SK-N-SH (cell line): Measurements from ENCODE around the gene MCC. TPM values are rescaled to one million over a fixed set of nuclear protein-coding genes. Genes with fewer than 3 reads are reported as not detected.

Experiments
- CTCF ChIA-PET: fragments of 300-600, 350-600 bp; formaldehyde crosslinking; extraction: SDS; loops from one replicate; lab custom pipeline; 2021; lab: Yijun Ruan, JAX
- POLR2A ChIA-PET: fragments of 350-600 bp; sonication (Branson Sonifier 250); formaldehyde crosslinking; extraction: SDS; loops from one replicate; lab custom pipeline; 2020; ENCODE audit warnings: antibody characterized with exemption, inconsistent platforms; lab: Yijun Ruan, JAX
- DNase-seq: peaks from one replicate; pipeline ENCODE4 v3.0.0; 2012
- H2AFZ ChIP-seq: fragments of 200-600 bp; sonication (generic); 2 replicates; pipeline ENCODE4 v1.8.1; 2016; ENCODE audit warnings: antibody characterized with exemption, mild to moderate bottlenecking, low read depth
- H3F3A ChIP-seq: fragments of 200-600 bp; sonication (generic); replicated peaks from 2 replicates; pipeline ENCODE3; 2016; ENCODE audit warnings: antibody characterized with exemption, mild to moderate bottlenecking; ENCODE audit not compliant: insufficient read depth
- H3K27ac ChIP-seq, 2 experiments: fragments of 200-500 bp in 1 of 2; fragments of 200-600 bp in 1 of 2; sonication (Bioruptor generic) in 1 of 2; sonication (generic), shearing (Covaris generic) in 1 of 2; 2 replicates each; pipeline versions ENCODE4 v1.5.1 to v1.6.1; 2014 to 2016; ENCODE audit warnings: low read depth in 2 of 2, inconsistent platforms in 1 of 2, low read length in 1 of 2, mild to moderate bottlenecking in 1 of 2, mixed read lengths in 1 of 2
- H3K27me3 ChIP-seq: fragments of 200-600 bp; sonication (generic), shearing (Covaris generic); 2 replicates; pipeline ENCODE4 v1.6.1; 2016; ENCODE audit warnings: mixed run types; ENCODE audit not compliant: insufficient read depth
- H3K36me3 ChIP-seq, 2 experiments: fragments of 200-500 bp in 1 of 2; fragments of 200-600 bp in 1 of 2; sonication (Bioruptor generic) in 1 of 2; sonication (generic) in 1 of 2; replicated peaks in 1 of 2; 2 replicates each; pipeline versions ENCODE3 to v1.5.1; 2014 to 2016; ENCODE audit warnings: low read length in 1 of 2, mild to moderate bottlenecking in 1 of 2; ENCODE audit not compliant: insufficient read depth in 2 of 2, control insufficient read depth in 1 of 2
- H3K4me1 ChIP-seq, 2 experiments: fragments of 200-500 bp in 1 of 2; fragments of 200-600 bp in 1 of 2; sonication (Bioruptor generic) in 1 of 2; sonication (generic), shearing (Covaris generic) in 1 of 2; 2 replicates each; pipeline versions ENCODE4 v1.5.1 to v1.6.1; 2014 to 2016; ENCODE audit warnings: low read depth in 1 of 2, low read length in 1 of 2, mixed run types in 1 of 2; ENCODE audit not compliant: insufficient read depth in 2 of 2, control insufficient read depth in 1 of 2
- H3K4me2 ChIP-seq: fragments of 200-600 bp; sonication (generic), shearing (Covaris generic); 2 replicates; pipeline ENCODE4 v1.6.1; 2017; ENCODE audit warnings: mixed run types
- H3K4me3 ChIP-seq, 2 experiments: fragments of 200-500 bp in 1 of 2; fragments of 200-600 bp in 1 of 2; sonication (Bioruptor generic) in 1 of 2; sonication (generic), shearing (Covaris generic) in 1 of 2; 2 replicates each; pipeline versions ENCODE4 v1.5.1 to v1.8.1; 2014 to 2016; ENCODE audit warnings: low read depth in 2 of 2, inconsistent platforms in 1 of 2, low read length in 1 of 2, mild to moderate bottlenecking in 1 of 2, mixed read lengths in 1 of 2, moderate library complexity in 1 of 2
- H3K79me2 ChIP-seq: fragments of 200-600 bp; sonication (generic); 2 replicates; pipeline ENCODE4 v1.8.1; 2017; ENCODE audit warnings: mild to moderate bottlenecking; ENCODE audit not compliant: insufficient read depth
- H3K9ac ChIP-seq: fragments of 200-600 bp; sonication (generic); 2 replicates; pipeline ENCODE4 v1.6.1; 2017; ENCODE audit warnings: mixed run types
- H3K9me2 ChIP-seq: fragments of 200-600 bp; sonication (generic); 2 replicates; pipeline ENCODE4 v1.6.1; 2017; ENCODE audit warnings: mixed run types
- H3K9me3 ChIP-seq: fragments of 200-600 bp; sonication (generic); 2 replicates; pipeline ENCODE4 v1.6.1; 2017; ENCODE audit warnings: mixed run types, mild to moderate bottlenecking, moderate library complexity
- H4K20me1 ChIP-seq: fragments of 200-600 bp; sonication (generic); 2 replicates; pipeline ENCODE4 v1.6.1; 2017; ENCODE audit warnings: mild to moderate bottlenecking, mixed run types; ENCODE audit not compliant: insufficient read depth
- EP300 ChIP-seq, 2 experiments: IDR thresholded peaks; 2 replicates each; pipeline versions ENCODE4 v1.4.0 to v1.6.1; 2012; ENCODE audit warnings: borderline replicate concordance in 1 of 2, low read depth in 1 of 2, low read length in 1 of 2
- FOSL2 ChIP-seq: IDR thresholded peaks from 2 replicates; pipeline ENCODE4 v1.4.0; 2012; ENCODE audit warnings: low read depth, mild to moderate bottlenecking, moderate library complexity, borderline replicate concordance
- FOXM1 ChIP-seq: IDR thresholded peaks from 2 replicates; pipeline ENCODE4 v1.4.0; 2012; ENCODE audit warnings: low read depth, mild to moderate bottlenecking
- GABPA ChIP-seq: IDR thresholded peaks from 2 replicates; pipeline ENCODE4 v1.4.0; 2012; ENCODE audit warnings: low read depth, mild to moderate bottlenecking
- MEF2A ChIP-seq: IDR thresholded peaks from 2 replicates; pipeline ENCODE4 v1.4.0; 2012; ENCODE audit warnings: low read depth, borderline replicate concordance
- NFIC ChIP-seq: IDR thresholded peaks from 2 replicates; pipeline ENCODE4 v1.4.0; 2012; ENCODE audit warnings: borderline replicate concordance
- RCOR1 ChIP-seq: fragments of 150-350 bp; IDR thresholded peaks from 2 replicates; pipeline ENCODE4 v1.6.1; 2017; ENCODE audit warnings: antibody characterized with exemption, low read length
- RFX5 ChIP-seq: IDR thresholded peaks from 2 replicates; pipeline ENCODE4 v1.6.1; 2012; ENCODE audit warnings: mild to moderate bottlenecking, improper control_type of control experiment, low read length
- SIN3A ChIP-seq: IDR thresholded peaks from 2 replicates; pipeline ENCODE4 v1.6.1; 2012; ENCODE audit warnings: low read depth, mild to moderate bottlenecking, low read length, moderate library complexity, borderline replicate concordance
- TAF1 ChIP-seq: IDR thresholded peaks from 2 replicates; pipeline ENCODE4 v1.6.1; 2012; ENCODE audit warnings: low read depth, mild to moderate bottlenecking, low read length, moderate library complexity, borderline replicate concordance
- YY1 ChIP-seq: IDR thresholded peaks from 2 replicates; pipeline ENCODE4 v1.4.0; 2012; ENCODE audit warnings: low read depth, mild to moderate bottlenecking
- WGBS: methylation state at CpG from one replicate; pipeline ENCODE4 v1.1.6; 2017; ENCODE audit warnings: low lambda C conversion rate; 5-methylcytosine and 5-hydroxymethylcytosine counted together
- polyA plus RNA-seq, 3 experiments: library from polyadenylated mRNA; depleted of rRNA; stranded (reverse); fragments of >200 nt; gene quantifications; 2 replicates each; pipeline ENCODE4 v1.2.3, GENCODE V29; 2012
- TF ChIP-seq, protein P1 (sequence below): IDR thresholded peaks from 2 replicates; pipeline ENCODE4 v1.4.0; 2012; ENCODE audit warnings: low read depth
- TF ChIP-seq, protein P2 (sequence below): fragments of 200-600 bp; sonication (generic); IDR thresholded peaks from 2 replicates; pipeline ENCODE4 v1.6.1; 2017; ENCODE audit warnings: antibody characterized with exemption, mild to moderate bottlenecking, moderate library complexity
- TF ChIP-seq, protein P3 (sequence below): fragments of 150-350 bp; IDR thresholded peaks from 2 replicates; pipeline ENCODE4 v1.6.1; 2017; ENCODE audit warnings: antibody characterized with exemption, low read length, low read depth, borderline replicate concordance
- TF ChIP-seq, protein P4 (sequence below): fragments of 150-350 bp; IDR thresholded peaks from 2 replicates; pipeline ENCODE4 v1.6.1; 2016; ENCODE audit warnings: mild to moderate bottlenecking, low read depth, low read length

The MCC gene
- polyA plus RNA-seq, 1 of the 3 experiments (the other 2 are of a cell fraction): 3.6 TPM

DNA sequence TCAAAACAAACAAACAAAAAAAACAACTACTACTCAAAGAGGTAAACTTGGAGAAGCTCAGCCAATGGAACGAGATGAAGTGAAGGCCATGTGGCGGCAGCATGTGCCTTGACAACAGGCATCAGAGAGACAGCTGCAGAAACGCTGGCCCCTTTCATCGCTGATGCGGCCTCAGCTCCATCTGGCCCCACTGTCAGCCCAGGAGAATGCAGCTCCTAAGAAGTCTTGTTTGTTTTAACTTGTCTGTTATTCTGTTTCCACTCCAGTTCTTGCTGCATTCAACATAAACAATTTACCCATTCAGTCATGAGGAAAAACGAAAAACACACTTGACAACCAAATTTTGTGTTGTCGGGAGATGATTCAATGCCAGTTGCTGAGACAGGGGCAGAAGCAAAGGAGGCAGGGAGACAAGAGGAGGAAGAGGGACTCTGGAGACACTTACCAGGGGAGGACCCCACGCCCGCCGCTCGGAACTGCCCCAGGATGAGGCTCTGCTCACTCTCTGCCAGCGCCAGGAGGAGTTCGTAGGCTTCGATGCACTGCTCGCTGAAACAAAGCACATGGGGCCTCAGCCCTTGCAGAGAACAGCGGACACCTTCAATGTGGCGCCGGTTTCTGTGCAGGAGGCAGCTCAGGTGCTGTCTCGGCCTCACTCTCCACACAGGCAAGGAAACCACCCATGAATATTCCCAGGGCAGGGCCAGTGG is 420.5 kb downstream of the MCC start:
- ChIA-PET POLR2A (no interaction called here), CTCF (interaction anchor here (2.2 kb wide), 1 partner anchor 71 kb away, joined by 9 read pairs; no protein-coding TSS in a partner anchor)
- H3K4me1 ChIP-seq: peaks cover 0 to 11% of the 10 kb centered on the region in 2 experiments; a peak in 2 of 4 replicates
- no peaks in the 10 kb centered on the region for H3K9me3 ChIP-seq
- 89% methylated on average over 19 of the region's 19 CpGs for WGBS
- H3F3A ChIP-seq: no peaks in the 10 kb centered on the region
- H3K4me2 ChIP-seq: no peak overlapping the region
- H4K20me1 ChIP-seq: no peaks in the 10 kb centered on the region
- H3K9ac ChIP-seq: no peak overlapping the region
- no peaks in the 10 kb centered on the region for H3K36me3 ChIP-seq
- no peak overlapping the region for H3K4me3 ChIP-seq
- no peak for DNase-seq
- no peaks in the 10 kb centered on the region for H3K9me2 ChIP-seq
- H2AFZ ChIP-seq: no peak overlapping the region
- H3K79me2 ChIP-seq: no peaks in the 10 kb centered on the region
- no peak overlapping the region for H3K27ac ChIP-seq
- H3K27me3 ChIP-seq: no peaks in the 10 kb centered on the region
- no peak for TF ChIP-seq FOSL2
- no peak for TF ChIP-seq MEF2A
- no peak for TF ChIP-seq GABPA
- no peak for TF ChIP-seq YY1
- TF ChIP-seq RCOR1: no peak
- TF ChIP-seq TAF1: no peak
- TF ChIP-seq, protein P1, sequence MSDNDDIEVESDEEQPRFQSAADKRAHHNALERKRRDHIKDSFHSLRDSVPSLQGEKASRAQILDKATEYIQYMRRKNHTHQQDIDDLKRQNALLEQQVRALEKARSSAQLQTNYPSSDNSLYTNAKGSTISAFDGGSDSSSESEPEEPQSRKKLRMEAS: no peak
- no peak for TF ChIP-seq NFIC
- TF ChIP-seq, protein P2, sequence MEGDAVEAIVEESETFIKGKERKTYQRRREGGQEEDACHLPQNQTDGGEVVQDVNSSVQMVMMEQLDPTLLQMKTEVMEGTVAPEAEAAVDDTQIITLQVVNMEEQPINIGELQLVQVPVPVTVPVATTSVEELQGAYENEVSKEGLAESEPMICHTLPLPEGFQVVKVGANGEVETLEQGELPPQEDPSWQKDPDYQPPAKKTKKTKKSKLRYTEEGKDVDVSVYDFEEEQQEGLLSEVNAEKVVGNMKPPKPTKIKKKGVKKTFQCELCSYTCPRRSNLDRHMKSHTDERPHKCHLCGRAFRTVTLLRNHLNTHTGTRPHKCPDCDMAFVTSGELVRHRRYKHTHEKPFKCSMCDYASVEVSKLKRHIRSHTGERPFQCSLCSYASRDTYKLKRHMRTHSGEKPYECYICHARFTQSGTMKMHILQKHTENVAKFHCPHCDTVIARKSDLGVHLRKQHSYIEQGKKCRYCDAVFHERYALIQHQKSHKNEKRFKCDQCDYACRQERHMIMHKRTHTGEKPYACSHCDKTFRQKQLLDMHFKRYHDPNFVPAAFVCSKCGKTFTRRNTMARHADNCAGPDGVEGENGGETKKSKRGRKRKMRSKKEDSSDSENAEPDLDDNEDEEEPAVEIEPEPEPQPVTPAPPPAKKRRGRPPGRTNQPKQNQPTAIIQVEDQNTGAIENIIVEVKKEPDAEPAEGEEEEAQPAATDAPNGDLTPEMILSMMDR: no peak
- TF ChIP-seq RFX5: no peak
- TF ChIP-seq, protein P3, sequence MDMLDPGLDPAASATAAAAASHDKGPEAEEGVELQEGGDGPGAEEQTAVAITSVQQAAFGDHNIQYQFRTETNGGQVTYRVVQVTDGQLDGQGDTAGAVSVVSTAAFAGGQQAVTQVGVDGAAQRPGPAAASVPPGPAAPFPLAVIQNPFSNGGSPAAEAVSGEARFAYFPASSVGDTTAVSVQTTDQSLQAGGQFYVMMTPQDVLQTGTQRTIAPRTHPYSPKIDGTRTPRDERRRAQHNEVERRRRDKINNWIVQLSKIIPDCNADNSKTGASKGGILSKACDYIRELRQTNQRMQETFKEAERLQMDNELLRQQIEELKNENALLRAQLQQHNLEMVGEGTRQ: no peak
- TF ChIP-seq SIN3A: no peak
- TF ChIP-seq, protein P4, sequence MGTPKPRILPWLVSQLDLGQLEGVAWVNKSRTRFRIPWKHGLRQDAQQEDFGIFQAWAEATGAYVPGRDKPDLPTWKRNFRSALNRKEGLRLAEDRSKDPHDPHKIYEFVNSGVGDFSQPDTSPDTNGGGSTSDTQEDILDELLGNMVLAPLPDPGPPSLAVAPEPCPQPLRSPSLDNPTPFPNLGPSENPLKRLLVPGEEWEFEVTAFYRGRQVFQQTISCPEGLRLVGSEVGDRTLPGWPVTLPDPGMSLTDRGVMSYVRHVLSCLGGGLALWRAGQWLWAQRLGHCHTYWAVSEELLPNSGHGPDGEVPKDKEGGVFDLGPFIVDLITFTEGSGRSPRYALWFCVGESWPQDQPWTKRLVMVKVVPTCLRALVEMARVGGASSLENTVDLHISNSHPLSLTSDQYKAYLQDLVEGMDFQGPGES: no peak
- no peak for TF ChIP-seq FOXM1
- no peak for TF ChIP-seq EP300 (IDR thresholded peaks at IDR 0.05; ENCODE audit: borderline replicate concordance in 1 of 2, low read depth in 1 of 2, low read length in 1 of 2)
